ENCODE measurements around the gene TXK. TPM values are rescaled to one million over a fixed set of nuclear protein-coding genes. Genes with fewer than 3 reads are reported as not detected.
"Not testable (repeated sequence)": the region's sequence is repeated elsewhere in the genome, so short reads cannot be mapped to it uniquely, and the experiment has no call there.

TXK gene
- polyA plus RNA-seq, 2 donors = 0.61 to 2.3 TPM

GRCh38 chr4:48164561-48164960 is 30.5 kb upstream of the TXK start:
- 95 to 97% methylated on average over 9 of the region's 9 CpGs for WGBS, 2 donors
- H3K27ac ChIP-seq (ENCODE audit: low read depth in 2 of 2, low read length in 1 of 2) = not testable (repeated sequence)

GRCh38 chr4:48163746-48164145 is 29.7 kb upstream of the TXK start:
- no peaks in the 10 kb centered on the region for H3K4me1 ChIP-seq (ENCODE audit: control insufficient read depth in 2 of 2, insufficient read depth in 2 of 2, low read length in 1 of 2)
- H3K36me3 ChIP-seq (ENCODE audit: control insufficient read depth in 2 of 2, insufficient read depth in 2 of 2, low read length in 1 of 2) = peaks cover 4 to 7% of the 10 kb centered on the region in 2 donors
- H3K4me3 ChIP-seq (ENCODE audit: low read depth in 1 of 2, low read length in 2 of 2) = no peak overlapping the region

More at GRCh38 chr4:48164561-48164960, 30.5 kb upstream of the TXK start:
- not testable (repeated sequence) for H3K27me3 ChIP-seq (ENCODE audit: control insufficient read depth in 1 of 2, insufficient read depth in 2 of 2, low read length in 2 of 2); H3K4me1 ChIP-seq (ENCODE audit: control insufficient read depth in 2 of 2, insufficient read depth in 2 of 2, low read length in 1 of 2); H3K9me3 ChIP-seq (ENCODE audit: control insufficient read depth in 2 of 2, insufficient read depth in 1 of 2, low read depth in 1 of 2, low read length in 1 of 2); H3K4me3 ChIP-seq (ENCODE audit: low read depth in 1 of 2, low read length in 2 of 2); H3K36me3 ChIP-seq (ENCODE audit: control insufficient read depth in 2 of 2, insufficient read depth in 2 of 2, low read length in 1 of 2)

GRCh38 chr4:48162162-48162561 is 28.1 kb upstream of the TXK start:
- 43 to 69% methylated on average over 4 of the region's 4 CpGs for WGBS, 2 donors
- H3K36me3 ChIP-seq (ENCODE audit: control insufficient read depth in 2 of 2, insufficient read depth in 2 of 2, low read length in 1 of 2) = peaks cover 4 to 7% of the 10 kb centered on the region in 2 donors
- no peaks in the 10 kb centered on the region for H3K9me3 ChIP-seq (ENCODE audit: control insufficient read depth in 2 of 2, insufficient read depth in 1 of 2, low read depth in 1 of 2, low read length in 1 of 2)
- no peaks in the 10 kb centered on the region for H3K4me1 ChIP-seq (ENCODE audit: control insufficient read depth in 2 of 2, insufficient read depth in 2 of 2, low read length in 1 of 2)
- H3K27ac ChIP-seq (ENCODE audit: low read depth in 2 of 2, low read length in 1 of 2) = no peak overlapping the region
- no peak overlapping the region for H3K4me3 ChIP-seq (ENCODE audit: low read depth in 1 of 2, low read length in 2 of 2)
- H3K27me3 ChIP-seq (ENCODE audit: control insufficient read depth in 1 of 2, insufficient read depth in 2 of 2, low read length in 2 of 2) = no peaks in the 10 kb centered on the region

More at GRCh38 chr4:48163746-48164145, 29.7 kb upstream of the TXK start:
- Histone ChIP-seq H3K27ac (ENCODE audit: low read depth in 2 of 2, low read length in 1 of 2) (no peak overlapping the region), H3K27me3 (ENCODE audit: control insufficient read depth in 1 of 2, insufficient read depth in 2 of 2, low read length in 2 of 2) (no peaks in the 10 kb centered on the region), H3K9me3 (ENCODE audit: control insufficient read depth in 2 of 2, insufficient read depth in 1 of 2, low read depth in 1 of 2, low read length in 1 of 2) (no peaks in the 10 kb centered on the region)
- 68 to 74% methylated on average over 1 of the region's 1 CpG for WGBS, 2 donors

DNA sequence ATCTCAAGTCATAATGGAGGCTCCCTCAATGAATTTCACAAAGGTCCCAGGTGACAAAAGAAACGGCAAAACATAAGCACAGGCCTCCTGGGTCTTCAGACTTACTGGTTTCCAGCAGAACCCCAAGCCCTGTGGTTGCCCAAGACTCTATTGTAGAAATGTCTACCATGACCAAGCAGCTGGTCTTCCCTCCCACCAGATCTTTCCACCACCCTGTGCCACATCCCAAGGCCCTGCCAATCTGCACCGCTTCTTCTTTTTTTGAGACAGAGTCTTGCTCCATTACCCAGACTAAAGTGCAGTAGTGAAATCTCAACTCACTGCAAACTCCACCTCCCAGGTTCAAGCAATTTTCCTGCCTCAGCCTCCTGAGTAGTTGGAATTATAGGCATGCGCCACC is 23.2 kb upstream of the TXK start:
- H3K36me3 ChIP-seq (ENCODE audit: control insufficient read depth in 2 of 2, insufficient read depth in 2 of 2, low read length in 1 of 2) = peaks cover 1 to 4% of the 10 kb centered on the region in 2 donors
- H3K4me1 ChIP-seq (ENCODE audit: control insufficient read depth in 2 of 2, insufficient read depth in 2 of 2, low read length in 1 of 2) = no peaks in the 10 kb centered on the region
- no peak overlapping the region for H3K4me3 ChIP-seq (ENCODE audit: low read depth in 1 of 2, low read length in 2 of 2)
- no peak overlapping the region for H3K27ac ChIP-seq (ENCODE audit: low read depth in 2 of 2, low read length in 1 of 2)
- no peaks in the 10 kb centered on the region for H3K27me3 ChIP-seq (ENCODE audit: control insufficient read depth in 1 of 2, insufficient read depth in 2 of 2, low read length in 2 of 2)
- 77 to 80% methylated on average over 3 of the region's 3 CpGs for WGBS, 2 donors
- peaks cover 0 to 5% of the 10 kb centered on the region in 2 donors for H3K9me3 ChIP-seq (ENCODE audit: control insufficient read depth in 2 of 2, insufficient read depth in 1 of 2, low read depth in 1 of 2, low read length in 1 of 2)

DNA sequence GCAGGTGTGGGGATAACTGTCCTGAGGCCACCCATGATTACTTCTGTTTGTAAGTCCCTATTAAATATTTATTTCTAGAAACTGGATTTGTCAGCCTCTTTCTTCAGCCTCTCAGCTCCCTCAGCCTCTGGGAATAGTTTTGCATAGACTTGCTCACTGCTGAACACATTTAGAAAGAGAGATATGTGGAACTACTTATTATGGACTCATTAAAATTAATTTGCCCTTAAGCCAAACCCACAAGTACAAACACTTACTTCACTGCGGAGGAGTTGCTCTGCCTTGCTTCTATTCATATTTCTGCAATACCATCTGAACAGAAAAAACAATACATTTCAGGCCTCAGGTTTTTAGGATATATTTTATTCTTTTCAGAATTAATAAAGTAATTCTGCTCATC is 22.4 kb upstream of the TXK start:
- Histone ChIP-seq H3K36me3 (ENCODE audit: control insufficient read depth in 2 of 2, insufficient read depth in 2 of 2, low read length in 1 of 2) (peaks cover 1 to 4% of the 10 kb centered on the region in 2 donors), H3K27me3 (ENCODE audit: control insufficient read depth in 1 of 2, insufficient read depth in 2 of 2, low read length in 2 of 2) (no peaks in the 10 kb centered on the region), H3K4me1 (ENCODE audit: control insufficient read depth in 2 of 2, insufficient read depth in 2 of 2, low read length in 1 of 2) (no peaks in the 10 kb centered on the region), H3K4me3 (ENCODE audit: low read depth in 1 of 2, low read length in 2 of 2) (no peak overlapping the region), H3K27ac (ENCODE audit: low read depth in 2 of 2, low read length in 1 of 2) (no peak overlapping the region), H3K9me3 (ENCODE audit: control insufficient read depth in 2 of 2, insufficient read depth in 1 of 2, low read depth in 1 of 2, low read length in 1 of 2) (peaks cover 0 to 5% of the 10 kb centered on the region in 2 donors)
- WGBS, 2 donors = 67 to 85% methylated on average over 1 of the region's 1 CpG

GRCh38 chr4:48153791-48154550 is 19.9 kb upstream of the TXK start:
- Histone ChIP-seq H3K36me3 (ENCODE audit: control insufficient read depth in 2 of 2, insufficient read depth in 2 of 2, low read length in 1 of 2) (peaks cover 3% of the 10 kb centered on the region in 2 donors), H3K4me1 (ENCODE audit: control insufficient read depth in 2 of 2, insufficient read depth in 2 of 2, low read length in 1 of 2) (no peaks in the 10 kb centered on the region), H3K4me3 (ENCODE audit: low read depth in 1 of 2, low read length in 2 of 2) (no peak overlapping the region), H3K27me3 (ENCODE audit: control insufficient read depth in 1 of 2, insufficient read depth in 2 of 2, low read length in 2 of 2) (no peaks in the 10 kb centered on the region), H3K9me3 (ENCODE audit: control insufficient read depth in 2 of 2, insufficient read depth in 1 of 2, low read depth in 1 of 2, low read length in 1 of 2) (peaks cover 0 to 5% of the 10 kb centered on the region in 2 donors), H3K27ac (ENCODE audit: low read depth in 2 of 2, low read length in 1 of 2) (no peak overlapping the region)
- 84% methylated on average over 1 of the region's 1 CpG for WGBS, 2 donors

DNA sequence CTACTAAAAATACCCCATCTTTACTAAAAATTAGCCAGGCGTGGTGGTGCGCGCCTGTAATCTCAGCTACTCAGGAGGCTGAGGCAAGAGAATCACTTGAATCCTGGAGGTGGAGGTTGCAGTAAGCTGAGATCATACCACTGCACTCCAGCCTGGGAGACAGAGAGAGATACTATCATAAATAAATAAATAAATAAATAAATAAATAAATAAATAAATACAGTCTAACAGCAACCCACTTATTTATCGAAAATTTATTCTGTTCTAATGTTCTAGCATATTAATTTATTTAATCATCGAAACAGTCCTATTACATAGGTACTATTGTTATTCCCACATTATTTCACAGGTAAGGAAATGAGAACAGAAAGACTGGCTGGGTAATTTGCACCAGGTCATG is 18.2 kb upstream of the TXK start:
- Histone ChIP-seq H3K27me3 (ENCODE audit: control insufficient read depth in 1 of 2, insufficient read depth in 2 of 2, low read length in 2 of 2) (no peaks in the 10 kb centered on the region), H3K36me3 (ENCODE audit: control insufficient read depth in 2 of 2, insufficient read depth in 2 of 2, low read length in 1 of 2) (peaks cover 3% of the 10 kb centered on the region in 2 donors), H3K9me3 (ENCODE audit: control insufficient read depth in 2 of 2, insufficient read depth in 1 of 2, low read depth in 1 of 2, low read length in 1 of 2) (peaks cover 0 to 5% of the 10 kb centered on the region in 2 donors), H3K4me1 (ENCODE audit: control insufficient read depth in 2 of 2, insufficient read depth in 2 of 2, low read length in 1 of 2) (no peaks in the 10 kb centered on the region), H3K4me3 (ENCODE audit: low read depth in 1 of 2, low read length in 2 of 2) (no peak overlapping the region), H3K27ac (ENCODE audit: low read depth in 2 of 2, low read length in 1 of 2) (no peak overlapping the region)
- WGBS, 2 donors = 99% methylated on average over 5 of the region's 5 CpGs

- no peak overlapping the region for H3K27ac ChIP-seq (ENCODE audit: low read depth in 2 of 2, low read length in 1 of 2)
- no peaks in the 10 kb centered on the region for H3K4me1 ChIP-seq (ENCODE audit: control insufficient read depth in 2 of 2, insufficient read depth in 2 of 2, low read length in 1 of 2)
- H3K36me3 ChIP-seq (ENCODE audit: control insufficient read depth in 2 of 2, insufficient read depth in 2 of 2, low read length in 1 of 2) = peaks cover 0 to 5% of the 10 kb centered on the region in 2 donors
- peaks cover 0 to 3% of the 10 kb centered on the region in 2 donors for H3K9me3 ChIP-seq (ENCODE audit: control insufficient read depth in 2 of 2, insufficient read depth in 1 of 2, low read depth in 1 of 2, low read length in 1 of 2)
- no peak overlapping the region for H3K4me3 ChIP-seq (ENCODE audit: low read depth in 1 of 2, low read length in 2 of 2)
- WGBS, 2 donors = 93 to 95% methylated on average over 3 of the region's 3 CpGs
- no peaks in the 10 kb centered on the region for H3K27me3 ChIP-seq (ENCODE audit: control insufficient read depth in 1 of 2, insufficient read depth in 2 of 2, low read length in 2 of 2)
Measured at GRCh38 chr4:48149827-48150370, 15.8 kb upstream of the TXK start.

- 90 to 94% methylated on average over 1 of the region's 1 CpG for WGBS, 2 donors
Measured at GRCh38 chr4:48147621-48148020, 13.6 kb upstream of the TXK start.

DNA sequence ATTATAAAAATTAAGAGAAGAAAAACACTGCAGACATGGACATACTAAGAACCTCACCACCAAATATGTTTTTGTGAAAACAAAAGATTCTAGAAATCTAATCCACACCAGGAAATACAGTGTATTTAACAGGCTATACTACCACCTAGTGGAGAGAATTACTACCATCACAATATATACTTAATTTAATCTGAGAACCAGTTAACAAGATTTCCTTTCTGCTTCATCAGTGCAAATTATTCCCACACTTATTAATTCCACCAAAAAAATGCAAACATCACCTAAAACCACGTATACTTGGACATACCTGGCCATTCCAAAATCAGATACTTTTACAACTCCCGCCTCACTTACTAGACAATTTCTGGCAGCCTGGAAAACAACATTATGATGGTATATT is 7.0 kb upstream of the TXK start:
- Histone ChIP-seq H3K9me3 (ENCODE audit: control insufficient read depth in 2 of 2, insufficient read depth in 1 of 2, low read depth in 1 of 2, low read length in 1 of 2) (no peaks in the 10 kb centered on the region), H3K27me3 (ENCODE audit: control insufficient read depth in 1 of 2, insufficient read depth in 2 of 2, low read length in 2 of 2) (no peaks in the 10 kb centered on the region), H3K4me1 (ENCODE audit: control insufficient read depth in 2 of 2, insufficient read depth in 2 of 2, low read length in 1 of 2) (no peaks in the 10 kb centered on the region), H3K4me3 (ENCODE audit: low read depth in 1 of 2, low read length in 2 of 2) (no peak overlapping the region), H3K36me3 (ENCODE audit: control insufficient read depth in 2 of 2, insufficient read depth in 2 of 2, low read length in 1 of 2) (peaks cover 5 to 10% of the 10 kb centered on the region in 2 donors), H3K27ac (ENCODE audit: low read depth in 2 of 2, low read length in 1 of 2) (no peak overlapping the region)
- 51 to 59% methylated on average over 2 of the region's 2 CpGs for WGBS, 2 donors

More at GRCh38 chr4:48147621-48148020, 13.6 kb upstream of the TXK start:
- peaks cover 0 to 8% of the 10 kb centered on the region in 2 donors for H3K36me3 ChIP-seq (ENCODE audit: control insufficient read depth in 2 of 2, insufficient read depth in 2 of 2, low read length in 1 of 2)
- no peak overlapping the region for H3K27ac ChIP-seq (ENCODE audit: low read depth in 2 of 2, low read length in 1 of 2)
- no peaks in the 10 kb centered on the region for H3K27me3 ChIP-seq (ENCODE audit: control insufficient read depth in 1 of 2, insufficient read depth in 2 of 2, low read length in 2 of 2)
- H3K4me3 ChIP-seq (ENCODE audit: low read depth in 1 of 2, low read length in 2 of 2) = no peak overlapping the region
- H3K4me1 ChIP-seq (ENCODE audit: control insufficient read depth in 2 of 2, insufficient read depth in 2 of 2, low read length in 1 of 2) = no peaks in the 10 kb centered on the region
- no peaks in the 10 kb centered on the region for H3K9me3 ChIP-seq (ENCODE audit: control insufficient read depth in 2 of 2, insufficient read depth in 1 of 2, low read depth in 1 of 2, low read length in 1 of 2)
